Fibroblast of gingiva (primary cell): Measurements from ENCODE around the gene BLOC1S6.

Experiments
- DNase-seq: peaks from one replicate; pipeline ENCODE4 v3.0.0-alpha.2; 2011; ENCODE audit warnings: low read depth

The BLOC1S6 gene, protein sequence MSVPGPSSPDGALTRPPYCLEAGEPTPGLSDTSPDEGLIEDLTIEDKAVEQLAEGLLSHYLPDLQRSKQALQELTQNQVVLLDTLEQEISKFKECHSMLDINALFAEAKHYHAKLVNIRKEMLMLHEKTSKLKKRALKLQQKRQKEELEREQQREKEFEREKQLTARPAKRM

GRCh38 chr15:45587095-45587862 lies at the start of gene BLOC1S6:
Gene BLOC1S6 (plus strand): TSS chr15:45587379. CDS start chr15:45587444, 65 bp downstream.
- DNase-seq: peak; percentile 90

DNA sequence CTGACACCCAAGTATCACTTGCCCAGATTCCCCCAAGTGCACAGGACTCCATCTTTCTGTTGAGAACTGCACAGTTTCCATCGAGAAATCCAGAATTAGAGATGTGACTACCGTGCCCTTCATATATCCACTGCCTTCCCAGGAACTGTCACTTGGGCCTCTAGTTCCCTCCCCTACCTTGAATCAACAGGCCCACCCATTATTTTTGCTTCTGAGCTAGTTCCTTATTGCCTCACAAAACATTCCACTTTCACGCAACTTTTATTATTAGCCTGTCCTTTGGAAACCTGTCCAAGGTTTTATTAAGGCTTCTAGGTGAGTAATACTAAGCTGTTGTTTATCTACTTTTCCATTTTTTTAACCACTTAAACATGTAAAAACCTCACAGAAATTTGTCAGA lies 47.5 kb upstream of the BLOC1S6 start:
- DNase-seq: no peak

DNA sequence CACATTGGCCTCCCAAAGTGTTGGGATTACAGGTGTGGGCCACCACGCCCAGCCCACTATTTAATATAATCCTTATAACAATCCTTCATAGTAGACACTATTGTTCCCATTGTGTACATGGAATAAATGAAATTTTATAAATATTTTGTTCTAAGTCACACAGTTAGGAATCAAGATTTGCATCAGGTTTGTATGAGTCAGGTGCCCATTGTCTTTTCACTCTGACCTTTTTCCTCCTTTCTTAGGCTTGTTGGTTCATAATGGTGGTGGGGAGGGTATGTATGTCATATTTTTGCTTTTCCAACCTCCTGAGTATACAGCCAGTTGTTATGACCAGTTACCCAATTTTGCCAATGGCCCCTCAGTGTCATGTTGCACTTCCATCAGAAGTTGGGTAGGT lies 46.6 kb upstream of the BLOC1S6 start:
- DNase-seq: no peak

GRCh38 chr15:45543051-45543450 lies 44.1 kb upstream of the BLOC1S6 start:
- no peak for DNase-seq

GRCh38 chr15:45544266-45545023 lies 42.7 kb upstream of the BLOC1S6 start:
- DNase-seq: no peak

DNA sequence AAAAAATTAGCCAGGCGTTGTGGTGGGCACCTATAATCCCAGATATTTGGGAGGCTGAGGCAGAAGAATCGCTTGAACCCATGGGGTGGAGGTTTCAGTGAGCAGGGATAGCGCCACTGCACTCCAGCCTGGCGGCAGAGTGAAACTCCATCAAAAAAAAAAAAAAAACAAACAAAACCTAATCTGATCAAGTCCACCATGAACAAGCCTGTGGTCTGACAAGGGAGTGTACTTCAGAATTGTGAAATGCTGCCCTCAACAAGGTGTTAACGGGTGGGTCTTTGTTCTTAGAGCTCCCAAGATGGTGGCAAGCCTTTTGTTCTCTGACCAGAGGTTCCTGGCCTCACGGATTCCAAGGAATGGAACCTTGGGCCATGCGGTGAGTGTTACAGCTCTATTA lies 40.4 kb upstream of the BLOC1S6 start:
- no peak for DNase-seq

- peak; percentile 48 for DNase-seq
Observed at GRCh38 chr15:45548753-45549520, 38.2 kb upstream of the BLOC1S6 start.

DNA sequence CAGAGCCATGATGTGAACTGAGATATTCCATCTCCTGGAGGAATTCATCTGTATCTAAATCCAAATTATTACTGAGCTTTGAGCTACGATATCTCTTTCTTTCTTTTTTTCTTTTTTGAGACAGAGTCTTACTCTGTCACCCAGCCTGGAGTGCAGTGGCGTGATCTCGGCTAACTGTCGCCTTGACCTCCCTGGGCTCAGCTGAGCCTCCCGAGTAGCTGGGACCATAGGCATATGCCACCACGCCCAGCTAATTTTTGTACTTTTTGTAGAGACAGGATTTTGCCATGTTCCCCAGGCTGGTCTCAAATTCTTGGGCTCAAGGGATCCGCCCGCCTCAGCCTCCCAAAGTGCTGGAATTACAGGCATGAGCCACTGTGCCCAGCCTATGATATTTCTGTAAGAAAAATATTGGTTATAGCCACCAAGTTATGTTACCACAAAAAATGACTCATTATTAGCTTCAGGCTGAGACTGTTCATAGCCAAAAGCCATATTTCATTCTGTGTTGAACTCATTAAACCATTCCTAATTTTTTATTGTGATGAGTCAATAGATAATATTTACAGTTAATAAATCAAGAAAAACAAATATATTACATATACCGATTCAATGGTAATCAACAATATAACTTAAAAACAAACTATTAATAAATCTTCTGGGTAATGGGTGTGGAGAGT lies 37.5 kb upstream of the BLOC1S6 start:
- DNase-seq: peak; percentile 59

- DNase-seq: peak; percentile 46
Observed at GRCh38 chr15:45550436-45550835, 36.7 kb upstream of the BLOC1S6 start.

- no peak for DNase-seq
Observed at GRCh38 chr15:45551676-45552075, 35.5 kb upstream of the BLOC1S6 start.

DNA sequence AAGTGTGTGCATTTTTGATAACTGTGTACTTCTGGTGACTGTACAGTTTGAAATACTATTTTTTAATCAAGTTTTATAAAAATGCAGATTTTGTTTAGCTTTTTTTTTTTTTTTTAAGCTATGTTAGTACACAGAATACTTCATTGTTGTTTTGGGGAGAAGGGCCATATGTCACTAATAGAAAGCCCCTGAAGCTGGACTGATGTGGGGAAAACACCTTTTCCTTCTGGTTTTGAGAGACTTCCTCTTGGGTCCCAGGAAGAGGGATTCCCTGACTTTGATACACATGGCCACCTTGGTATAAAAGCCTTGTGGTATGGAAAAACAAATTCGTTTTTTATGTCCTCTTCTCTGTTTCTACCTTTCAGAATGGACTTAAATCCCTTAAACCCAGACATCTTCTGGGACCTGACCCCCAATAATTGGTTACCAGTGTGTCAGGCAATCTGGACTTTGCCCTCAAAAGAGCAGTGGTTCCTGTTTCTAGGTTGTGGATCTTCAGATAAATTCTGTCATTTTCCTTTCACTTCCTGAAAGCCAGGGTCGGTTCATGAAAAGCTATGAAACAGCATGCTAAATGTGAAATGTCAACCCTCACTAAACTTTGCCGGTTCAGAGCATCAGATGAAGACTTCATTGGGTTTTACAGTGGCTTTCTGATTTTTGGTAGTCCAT lies 31.1 kb upstream of the BLOC1S6 start:
- no peak for DNase-seq

- DNase-seq: no peak
Observed at GRCh38 chr15:45572617-45573016, 14.6 kb upstream of the BLOC1S6 start.

DNA sequence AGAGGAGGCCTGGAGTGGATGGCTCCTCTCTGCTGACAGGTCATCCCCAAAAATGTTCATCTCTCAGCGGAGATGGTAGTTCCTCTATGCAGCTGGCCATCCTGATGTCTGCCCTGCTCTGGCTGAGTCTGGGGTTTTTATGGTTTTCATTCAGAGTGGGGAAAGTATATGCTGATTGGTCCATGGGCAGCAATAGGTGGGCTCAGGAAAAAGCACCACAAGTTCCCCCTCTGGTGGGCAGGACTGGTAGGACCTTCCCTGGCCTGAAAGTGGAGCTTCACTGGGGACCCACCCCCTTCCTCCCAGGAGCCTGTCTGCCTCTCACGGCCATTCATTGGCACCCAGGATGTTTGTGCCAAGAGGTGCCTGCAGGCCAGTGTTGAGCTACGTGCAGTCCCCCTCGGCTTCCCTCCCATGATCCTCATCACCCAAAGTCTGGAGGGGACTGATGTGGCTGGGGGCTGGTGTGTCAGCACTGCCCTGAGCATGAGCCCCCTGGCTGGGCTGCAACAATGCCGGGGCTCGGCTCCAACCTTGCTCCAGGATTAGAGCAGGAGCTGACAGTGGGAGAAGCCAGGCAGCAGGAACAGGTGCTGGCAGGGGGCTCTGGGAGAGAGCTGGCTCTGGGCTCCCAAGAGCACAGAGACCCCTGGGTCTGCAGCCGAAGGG lies 13.1 kb upstream of the BLOC1S6 start:
- DNase-seq: no peak

- no peak for DNase-seq
Observed at GRCh38 chr15:45581919-45582318, 5.3 kb upstream of the BLOC1S6 start.

DNA sequence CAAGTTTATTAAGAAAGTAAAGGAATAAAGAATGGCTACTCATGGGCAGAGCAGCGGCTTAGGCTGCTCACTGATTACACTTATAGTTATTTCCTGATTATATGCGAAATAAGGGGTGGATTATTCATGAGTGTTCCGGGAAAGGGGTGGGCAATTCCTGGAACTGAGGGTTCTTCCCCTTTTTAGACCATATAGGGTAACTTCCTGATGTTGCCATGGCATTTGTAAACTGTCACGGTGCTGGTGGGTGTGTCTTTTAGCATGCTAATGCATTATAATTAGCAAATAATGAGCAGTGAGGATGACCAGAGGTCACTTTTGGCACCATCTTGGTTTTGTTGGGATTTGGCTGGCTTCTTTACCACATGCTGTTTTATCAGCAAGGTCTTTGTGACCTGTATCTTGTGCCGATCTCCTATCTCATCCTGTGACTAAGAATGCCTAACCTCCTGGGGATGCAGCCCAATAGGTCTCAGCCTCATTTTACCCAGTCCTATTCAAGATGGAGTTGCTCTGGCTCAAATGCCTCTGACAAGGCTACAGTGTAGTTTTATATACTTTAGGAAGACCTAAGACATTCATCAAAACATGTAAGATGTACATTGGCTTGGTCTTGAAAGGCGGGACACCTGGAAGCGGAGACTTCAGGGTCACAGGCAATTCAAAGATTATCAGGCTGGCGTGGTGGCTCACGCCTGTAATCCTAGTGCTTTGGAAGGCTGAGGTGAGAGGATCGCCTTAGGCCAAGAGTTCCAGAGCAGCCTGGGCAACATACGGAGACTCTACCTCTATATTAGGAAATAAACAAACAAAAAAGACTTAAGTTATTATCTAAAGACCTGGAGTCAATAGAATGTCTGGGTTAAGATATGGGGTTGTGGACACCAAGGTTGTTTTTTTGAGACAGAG lies 3.2 kb upstream of the BLOC1S6 start:
- no peak for DNase-seq

- no peak for DNase-seq
Observed at GRCh38 chr15:45585069-45585791, 1.9 kb upstream of the BLOC1S6 start.

DNA sequence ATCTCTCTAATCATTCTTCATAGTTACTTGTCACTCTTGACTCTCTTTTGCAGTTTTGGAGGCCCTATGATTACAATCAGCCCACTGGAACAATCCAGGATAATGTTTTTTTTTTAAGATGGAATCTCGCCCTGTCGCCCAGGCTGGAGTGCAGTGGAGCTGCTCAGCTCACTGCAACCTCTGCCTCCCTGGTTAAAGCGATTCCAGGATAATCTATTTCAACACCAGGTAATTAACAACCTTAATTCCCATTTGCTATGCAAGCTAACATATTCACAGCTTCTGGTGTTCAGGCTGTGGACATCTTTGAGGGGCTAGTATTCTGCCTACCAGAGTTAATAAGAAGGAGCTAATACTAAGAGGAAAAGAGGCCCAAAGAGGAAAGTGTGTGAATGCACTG lies 1.1 kb upstream of the BLOC1S6 start:
- DNase-seq: no peak

GRCh38 chr15:45586601-45587094 lies 531 bp upstream of the BLOC1S6 start:
- no peak for DNase-seq

- no peak for DNase-seq
Observed at GRCh38 chr15:45587863-45588170, 638 bp downstream of the BLOC1S6 start.
